HTR-8/SVneo (cell line): Measurements from ENCODE around the gene DOK5.

Experiments
- DNase-seq: peaks from one replicate; pipeline ENCODE4 v3.0.0; 2011; ENCODE audit warnings: low spot score, mixed read lengths; ENCODE audit not compliant: insufficient read length
- FAIRE-seq: peaks from 2 replicates; lab custom pipeline; 2011; peaks lifted over from hg19 to GRCh38; lab: Jason Lieb, UNC

DOK5 gene

DNA sequence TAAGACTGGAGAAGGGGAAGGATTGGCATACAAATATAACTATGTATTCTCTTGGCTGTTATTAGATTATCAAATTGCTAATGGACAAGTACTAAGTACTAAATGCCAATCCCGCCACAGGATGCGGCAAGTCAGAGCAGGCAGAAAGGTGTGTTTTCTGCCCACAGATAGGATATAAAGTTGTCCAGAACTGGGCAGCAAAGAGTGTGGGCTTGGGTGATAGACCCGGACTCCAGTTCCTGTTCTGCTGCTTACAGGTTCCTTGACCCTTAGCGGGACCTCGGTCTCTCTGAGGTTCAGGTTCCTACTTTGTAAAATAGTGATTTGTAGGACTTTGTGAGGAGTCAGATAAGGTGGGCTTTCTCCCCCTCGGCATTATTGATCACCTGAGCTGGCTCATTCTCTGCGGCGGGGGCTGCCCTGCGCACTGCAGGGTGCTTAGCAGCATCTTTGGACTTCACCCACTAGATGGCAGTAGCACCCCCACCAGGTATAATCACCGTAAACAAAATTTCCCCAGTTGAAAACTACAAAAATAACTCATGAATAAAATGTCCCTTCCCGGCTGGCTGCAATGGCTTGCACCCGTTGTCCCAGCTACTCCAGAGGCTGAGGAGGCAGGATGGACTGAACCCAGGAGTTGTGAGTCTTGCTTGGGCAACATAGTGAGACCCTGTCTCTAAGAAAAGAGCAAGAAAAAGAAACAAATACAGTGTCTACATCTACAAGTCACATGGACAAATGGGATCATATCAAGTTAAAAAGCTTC is 193.1 kb downstream of the DOK5 start:
- FAIRE-seq (peak; percentile 20), DNase-seq (no peak)

DNA sequence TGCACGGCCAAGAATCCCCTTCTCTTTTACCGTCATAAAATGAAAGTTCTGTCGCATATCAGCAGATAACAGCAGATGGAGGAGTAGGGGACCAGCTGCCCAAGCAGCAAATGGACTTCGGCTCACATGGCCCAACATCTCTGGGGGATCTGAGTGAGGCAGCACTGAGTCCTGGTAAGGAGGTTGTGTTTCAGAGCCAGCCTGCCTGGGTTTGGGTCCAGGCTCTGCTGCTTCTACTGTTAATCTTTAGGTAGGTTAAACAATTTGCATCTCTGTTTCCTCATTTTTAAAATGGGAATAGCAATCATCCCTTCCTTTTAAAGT is 193.6 kb downstream of the DOK5 start:
- no peak for DNase-seq

DNA sequence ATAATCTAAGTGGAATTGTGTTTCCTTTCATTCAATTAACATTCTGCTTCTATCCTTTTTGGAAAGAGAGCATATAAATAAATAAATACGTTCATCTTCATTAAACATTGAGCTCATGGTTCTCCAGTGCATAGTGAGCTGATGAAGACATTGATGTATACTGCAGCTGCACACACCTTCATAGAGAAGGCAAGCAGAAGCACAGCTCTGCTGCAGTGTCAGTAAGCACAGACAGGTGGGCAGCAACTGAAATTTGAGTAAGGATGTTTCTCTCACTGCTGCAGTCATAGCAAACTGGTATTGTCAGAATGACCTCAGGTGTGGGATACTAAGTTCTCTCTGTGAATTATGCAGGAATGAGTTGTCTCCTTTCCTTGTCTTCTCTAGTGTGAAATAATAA is 202.9 kb downstream of the DOK5 start:
- DNase-seq: no peak
- peak; percentile 73 for FAIRE-seq

More for the DNA sequence above, 193.6 kb downstream of the DOK5 start:
- FAIRE-seq: no peak

DNA sequence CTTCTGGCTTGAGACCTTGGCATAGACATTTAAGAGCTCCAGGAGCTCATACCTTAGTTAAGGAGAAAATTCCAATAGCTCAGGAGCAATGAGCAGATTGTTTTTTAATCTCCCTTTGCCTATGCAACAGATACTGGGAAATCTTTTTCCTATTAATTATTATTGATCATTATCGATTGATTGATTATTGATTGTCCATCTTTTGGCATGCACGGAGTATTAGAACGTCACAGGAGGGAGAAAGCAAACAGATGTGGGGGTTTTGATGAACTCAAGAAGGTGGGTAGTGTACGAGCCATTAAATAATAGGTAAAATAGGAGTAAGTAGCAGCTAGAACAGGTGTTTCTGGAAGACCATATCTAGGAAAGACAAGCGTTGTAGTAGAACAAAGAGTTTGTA is 205.0 kb downstream of the DOK5 start:
- FAIRE-seq (no peak), DNase-seq (no peak)

DNA sequence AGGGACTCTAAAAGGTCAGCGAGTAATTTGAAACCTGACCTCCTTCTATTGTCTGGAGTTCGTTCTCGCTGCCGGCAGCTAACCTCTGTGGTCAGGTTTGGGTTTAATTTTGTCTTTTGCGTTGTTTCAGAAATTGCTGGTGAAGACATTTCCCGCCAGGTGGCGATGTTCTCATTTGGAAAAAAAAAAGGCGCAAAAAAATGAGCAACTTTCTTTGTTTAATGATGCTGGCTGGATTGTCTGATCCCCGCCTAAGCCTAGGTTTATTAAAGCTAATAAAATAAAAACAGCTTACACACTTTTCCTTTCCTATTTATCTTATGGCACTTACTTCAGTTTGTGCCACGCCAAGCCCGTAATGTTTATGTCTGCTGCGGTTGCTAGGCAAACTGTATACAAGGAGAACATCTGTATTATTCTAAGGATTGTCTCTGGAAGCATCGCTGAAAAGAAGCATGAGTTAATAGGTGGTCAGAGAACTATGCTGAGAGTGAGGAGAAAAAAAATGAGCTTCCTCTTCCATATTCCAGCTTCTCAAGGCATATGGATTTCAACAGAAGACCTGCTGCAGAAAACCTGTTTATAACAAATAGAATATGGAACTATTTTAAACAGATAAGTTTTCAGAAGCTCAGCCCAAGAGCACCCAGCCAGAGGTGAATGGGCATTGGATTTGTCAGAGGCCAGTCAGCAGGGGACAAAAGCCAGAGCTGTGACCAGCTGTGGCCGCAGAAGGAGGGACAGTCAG is 205.7 kb downstream of the DOK5 start:
- FAIRE-seq (peak; percentile 75), DNase-seq (peak; percentile 45)

DNA sequence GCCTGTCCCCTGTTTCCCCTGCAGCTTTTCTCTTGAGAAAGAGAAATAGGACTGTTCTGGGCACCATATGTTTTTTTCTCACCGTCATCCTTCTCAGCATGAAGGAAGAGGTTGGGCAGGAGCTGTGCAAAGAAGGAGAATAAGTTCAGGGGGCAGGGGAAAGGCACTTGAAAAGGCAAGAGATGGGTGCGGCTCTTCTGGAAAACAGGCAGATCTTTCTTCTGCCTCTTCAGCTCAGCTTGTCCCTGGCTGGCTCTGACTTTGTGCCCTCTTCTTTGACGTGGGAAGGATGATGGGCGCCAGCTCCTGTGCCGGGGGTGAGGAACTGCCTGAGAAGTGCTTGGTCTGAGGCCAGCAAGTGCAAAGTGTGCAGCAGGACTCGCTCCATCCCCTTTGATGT is 206.5 kb downstream of the DOK5 start:
- FAIRE-seq (no peak), DNase-seq (no peak)

DNA sequence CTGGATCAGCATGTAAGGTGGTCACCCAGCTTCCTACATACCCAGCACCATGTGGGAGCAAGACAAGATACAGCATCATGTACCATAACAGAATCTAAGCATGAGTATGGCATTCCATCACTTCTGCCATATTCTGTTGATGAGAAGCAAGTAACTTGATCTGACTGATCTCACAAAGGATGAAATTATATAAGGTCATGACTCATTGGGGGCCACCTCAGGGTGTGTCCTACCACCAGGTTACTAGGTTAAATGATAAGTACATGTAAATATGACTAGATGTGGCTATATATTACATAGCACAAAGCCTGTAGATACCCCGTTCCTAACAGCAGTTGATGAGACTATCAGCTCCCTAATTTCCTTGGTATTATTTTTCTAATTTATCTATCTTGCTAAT is 213.1 kb downstream of the DOK5 start:
- FAIRE-seq (peak; percentile 85), DNase-seq (no peak)

DNA sequence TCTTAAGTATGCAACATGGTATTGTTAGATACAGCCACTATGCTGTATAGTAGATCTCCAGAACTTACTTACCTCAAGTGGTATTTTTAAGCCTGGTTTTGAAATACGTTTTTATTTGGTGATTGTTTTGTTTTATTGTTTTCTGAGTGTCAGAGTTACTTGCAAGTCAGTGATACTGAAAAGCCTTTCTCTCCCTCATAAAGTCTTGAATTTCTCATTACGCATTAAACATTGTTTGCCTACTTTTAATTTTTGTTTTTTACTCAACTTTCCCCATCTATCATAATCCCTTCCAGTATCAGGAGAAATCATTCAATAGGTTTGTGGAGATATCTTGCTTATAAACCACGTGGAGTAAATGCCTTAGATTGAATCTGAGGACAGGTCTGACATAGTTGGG is 214.9 kb downstream of the DOK5 start:
- no peak for DNase-seq
- no peak for FAIRE-seq

DNA sequence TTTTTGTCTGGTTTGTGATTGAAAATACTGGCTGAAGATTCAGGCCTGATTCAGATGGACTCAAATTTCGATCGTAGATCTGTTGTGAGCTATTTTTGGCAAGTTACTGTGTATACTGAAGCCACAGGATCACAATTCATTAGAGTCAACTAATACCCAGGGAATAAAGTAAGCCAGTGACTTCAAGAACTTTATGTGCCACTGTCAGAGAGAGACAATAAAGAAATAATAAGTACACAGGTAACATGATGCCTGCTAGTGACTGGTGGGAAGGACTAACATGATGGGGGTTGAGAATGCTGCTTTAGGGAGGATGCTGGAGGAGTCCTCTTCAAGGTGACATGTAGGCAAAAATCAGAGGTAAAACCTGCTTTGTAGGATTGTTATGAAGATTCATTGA is 215.9 kb downstream of the DOK5 start:
- FAIRE-seq: no peak
- no peak for DNase-seq

DNA sequence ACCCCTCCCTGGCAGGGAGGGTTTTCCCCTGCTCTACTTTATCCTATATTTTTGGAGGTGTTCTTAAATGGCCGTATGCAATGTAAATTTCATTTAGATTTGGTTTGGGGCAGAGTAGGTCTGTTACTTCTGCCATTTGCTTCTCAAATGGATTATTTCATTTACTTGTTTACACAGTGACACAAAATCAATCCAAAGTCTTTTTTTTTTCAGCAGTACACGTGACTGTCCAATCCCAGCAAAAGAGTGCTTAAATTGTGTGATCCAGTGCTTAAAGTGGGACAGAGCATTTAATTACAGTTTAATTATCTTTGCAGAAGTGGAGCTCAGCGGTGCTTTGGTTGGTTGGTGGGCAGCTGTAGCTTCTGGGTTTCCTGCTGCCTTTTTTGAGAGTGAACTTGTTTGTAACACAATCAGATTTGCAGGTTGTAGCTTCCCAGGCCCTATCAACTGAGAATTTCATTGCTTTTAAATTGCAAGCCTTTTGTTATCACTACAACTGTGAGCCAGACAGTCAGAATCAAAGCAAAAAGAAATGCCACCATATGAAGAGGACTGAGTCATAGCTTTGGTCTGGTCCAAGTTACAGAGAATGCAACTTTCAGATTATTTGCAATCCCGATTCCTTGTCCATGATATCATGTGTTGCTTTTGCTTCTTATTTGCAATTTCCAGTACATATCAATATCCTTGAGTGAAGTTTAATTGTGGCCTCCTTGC is 216.9 kb downstream of the DOK5 start:
- peak; percentile 80 for FAIRE-seq
- DNase-seq: no peak

DNA sequence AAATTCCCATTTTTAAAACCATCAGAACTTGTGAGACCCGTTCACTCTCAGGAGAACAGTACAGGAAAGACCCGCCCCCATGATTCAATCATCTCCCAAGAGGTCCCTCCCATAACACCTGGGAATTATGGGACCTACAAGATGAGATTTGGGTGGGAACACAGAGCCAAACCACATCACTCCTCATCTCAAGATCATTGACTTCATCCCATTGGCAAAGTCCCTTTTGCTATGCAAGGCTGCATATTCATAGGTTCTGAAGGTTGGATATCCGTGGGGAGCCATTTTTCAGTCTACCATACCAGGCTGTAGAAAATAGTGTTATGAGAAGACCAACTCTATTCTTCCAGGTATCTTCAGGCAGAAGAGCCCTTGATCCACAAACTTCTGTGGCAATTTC is 219.1 kb downstream of the DOK5 start:
- DNase-seq (no peak), FAIRE-seq (no peak)

DNA sequence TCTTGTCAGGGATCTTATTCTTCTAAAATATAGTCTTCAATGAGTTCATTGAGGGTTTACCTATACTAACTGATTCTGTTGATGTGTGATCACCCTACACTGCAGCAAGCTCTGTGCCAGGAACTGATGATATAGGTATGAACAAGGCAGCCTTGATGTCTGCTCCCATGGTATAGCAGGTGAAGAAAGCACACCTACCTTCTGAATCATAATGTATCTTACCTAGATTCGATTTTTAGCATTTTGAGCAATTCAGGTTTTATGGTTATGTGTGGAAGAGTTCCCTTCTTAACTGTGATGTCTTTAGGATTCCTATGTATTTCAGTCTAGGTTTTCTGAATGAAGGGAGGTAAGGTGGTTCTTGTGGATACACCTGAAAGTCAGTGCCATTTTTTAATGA is 223.0 kb downstream of the DOK5 start:
- FAIRE-seq: peak; percentile 64

More for the DNA sequence above, 223.0 kb downstream of the DOK5 start:
- no peak for DNase-seq
